Measurements from ENCODE around the gene TTLL7.

DNA sequence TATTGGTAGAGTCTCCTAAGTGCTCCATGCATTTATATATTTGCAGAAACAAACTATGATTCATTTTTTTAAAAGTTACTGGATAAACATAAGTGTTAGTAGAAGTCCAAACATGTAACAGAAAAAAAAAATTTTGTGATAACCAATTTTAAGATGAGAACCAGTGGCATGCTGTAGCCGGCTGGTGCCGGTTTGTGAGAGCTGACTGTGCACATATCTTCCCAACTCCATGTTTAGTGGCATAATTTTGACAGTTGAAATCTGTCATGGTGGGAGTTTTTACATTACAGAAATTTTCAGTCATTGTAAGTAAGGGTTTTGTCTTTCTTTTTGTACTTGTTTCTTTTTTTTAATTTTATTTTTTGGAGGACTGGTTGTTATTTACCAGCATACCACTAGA is 141.2 kb downstream of the TTLL7 start:
- TF ChIP-seq, protein P1, sequence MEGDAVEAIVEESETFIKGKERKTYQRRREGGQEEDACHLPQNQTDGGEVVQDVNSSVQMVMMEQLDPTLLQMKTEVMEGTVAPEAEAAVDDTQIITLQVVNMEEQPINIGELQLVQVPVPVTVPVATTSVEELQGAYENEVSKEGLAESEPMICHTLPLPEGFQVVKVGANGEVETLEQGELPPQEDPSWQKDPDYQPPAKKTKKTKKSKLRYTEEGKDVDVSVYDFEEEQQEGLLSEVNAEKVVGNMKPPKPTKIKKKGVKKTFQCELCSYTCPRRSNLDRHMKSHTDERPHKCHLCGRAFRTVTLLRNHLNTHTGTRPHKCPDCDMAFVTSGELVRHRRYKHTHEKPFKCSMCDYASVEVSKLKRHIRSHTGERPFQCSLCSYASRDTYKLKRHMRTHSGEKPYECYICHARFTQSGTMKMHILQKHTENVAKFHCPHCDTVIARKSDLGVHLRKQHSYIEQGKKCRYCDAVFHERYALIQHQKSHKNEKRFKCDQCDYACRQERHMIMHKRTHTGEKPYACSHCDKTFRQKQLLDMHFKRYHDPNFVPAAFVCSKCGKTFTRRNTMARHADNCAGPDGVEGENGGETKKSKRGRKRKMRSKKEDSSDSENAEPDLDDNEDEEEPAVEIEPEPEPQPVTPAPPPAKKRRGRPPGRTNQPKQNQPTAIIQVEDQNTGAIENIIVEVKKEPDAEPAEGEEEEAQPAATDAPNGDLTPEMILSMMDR (IDR thresholded peaks at IDR 0.05), result no peak
- no peak for TF ChIP-seq POLR2A (IDR thresholded peaks at IDR 0.05)

Measured in esophagus squamous epithelium (tissue), 4 donors.